Measurements from ENCODE around the gene FGD3.

The FGD3 gene

DNA sequence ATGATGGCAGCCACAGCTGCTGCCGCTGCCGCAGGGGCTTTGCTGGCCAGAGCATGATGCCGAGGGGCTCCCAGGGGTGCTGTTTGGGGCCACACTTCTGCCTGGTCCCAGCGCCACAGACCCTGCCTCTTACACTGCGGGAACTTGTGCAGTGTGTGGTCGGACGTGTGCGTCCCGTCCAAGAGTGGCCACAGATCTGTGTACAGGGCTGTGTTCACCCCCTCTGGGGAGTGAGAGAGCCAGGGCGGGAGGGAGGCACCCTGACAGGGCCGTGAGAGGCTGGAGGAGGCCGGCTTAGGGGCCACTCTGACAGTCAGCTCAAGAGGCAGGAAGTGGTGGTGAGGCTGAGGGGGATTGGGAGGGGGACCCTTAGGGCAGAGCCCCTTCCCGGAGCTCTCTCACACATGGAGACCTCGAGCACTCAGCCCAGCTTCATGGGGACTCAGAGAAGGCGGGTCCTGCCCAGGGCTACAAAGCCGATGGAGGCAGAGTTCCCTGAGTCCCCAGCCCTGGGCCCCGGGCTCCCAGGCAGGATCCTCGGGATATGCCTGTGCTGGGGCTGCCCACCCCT lies 135.6 kb downstream of the FGD3 start:
- DNase-seq, result no peak

DNA sequence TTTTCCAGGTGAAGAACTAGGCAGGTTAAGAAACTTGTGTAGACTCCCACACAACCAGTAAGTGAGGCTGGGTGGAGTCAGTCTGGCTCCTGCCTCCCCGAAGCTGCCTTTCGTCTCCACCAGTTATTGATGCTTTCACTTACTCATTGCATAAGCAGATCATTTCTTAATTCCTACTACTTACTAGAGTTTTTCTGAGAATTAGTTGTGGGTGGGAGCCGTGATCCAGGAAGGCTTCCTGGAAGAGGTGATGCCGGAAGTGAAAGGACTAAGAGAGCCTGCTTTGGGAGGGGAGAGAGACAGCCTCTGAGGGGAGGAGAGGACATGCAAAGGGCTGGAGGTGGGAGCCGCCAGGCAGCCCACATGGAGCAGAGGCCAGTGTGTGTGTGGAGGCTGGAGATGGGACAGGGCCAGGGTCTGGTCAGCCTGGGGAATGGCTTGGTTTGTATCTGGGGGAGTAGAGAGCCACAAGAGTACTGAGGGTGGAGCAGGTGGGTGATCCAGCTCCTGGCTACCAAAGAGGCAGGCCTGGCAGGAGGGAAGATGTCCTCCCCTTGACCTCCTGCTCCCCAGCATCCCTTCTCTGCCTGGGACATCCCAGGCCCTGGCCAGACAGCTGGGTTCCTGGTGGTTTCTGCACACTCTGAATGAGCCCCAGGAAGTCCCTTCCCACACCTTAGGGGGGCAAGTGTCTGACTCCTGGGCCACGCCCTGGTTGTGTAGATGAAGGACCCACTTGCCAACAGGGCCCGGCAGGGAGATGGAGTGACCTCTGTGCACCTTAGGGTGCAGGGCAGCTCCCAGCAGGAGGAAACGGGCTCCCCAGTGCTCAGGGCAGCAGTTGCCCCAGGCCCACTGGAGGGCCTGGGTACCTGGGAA lies 136.5 kb downstream of the FGD3 start:
- peak; percentile 47 for DNase-seq

DNA sequence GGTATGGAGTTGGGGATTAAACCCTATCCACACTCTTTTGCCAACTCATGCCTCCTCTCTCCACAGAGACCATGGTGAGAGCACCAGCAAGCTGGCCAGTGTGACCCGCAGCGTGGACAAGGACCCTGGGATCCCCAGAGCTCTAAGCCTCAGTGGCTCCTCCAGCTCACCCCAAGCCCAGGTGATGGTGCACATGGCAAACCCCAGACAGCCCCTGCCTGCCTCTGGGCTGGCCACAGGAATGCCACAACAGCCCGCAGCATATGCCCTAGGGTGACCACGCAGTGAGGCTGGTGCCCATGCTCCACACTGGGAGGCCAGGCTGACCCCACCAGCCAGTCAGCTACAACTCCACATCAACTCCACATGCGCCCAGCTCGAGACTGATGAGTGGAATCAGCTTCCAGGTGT lies 137.2 kb downstream of the FGD3 start:
- no peak for DNase-seq

DNA sequence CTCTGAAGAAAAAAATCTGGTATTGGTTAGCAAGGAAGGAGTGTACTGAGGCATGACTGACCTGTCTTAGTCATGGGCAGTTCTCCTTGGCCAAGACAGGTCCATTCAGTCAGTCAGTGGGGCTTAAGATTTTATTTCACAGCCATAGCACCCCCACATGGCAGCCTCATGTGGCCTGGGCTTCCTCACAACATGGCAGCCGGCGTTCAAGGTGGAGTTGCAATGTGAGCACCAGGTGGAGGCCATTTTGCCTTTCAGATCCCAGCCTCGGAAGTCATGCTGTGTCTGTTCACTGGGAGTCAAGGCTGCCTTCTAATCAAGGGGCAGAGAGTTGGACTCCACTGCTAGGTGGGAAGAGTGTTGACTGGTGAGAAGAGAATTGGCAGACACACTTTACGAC lies 138.4 kb downstream of the FGD3 start:
- no peak for DNase-seq
